HG03097 (cell line): Measurements from ENCODE around the gene AIFM2.
"Not testable (repeated sequence)": the region's sequence is repeated elsewhere in the genome, so short reads cannot be mapped to it uniquely, and the experiment has no call there.

Experiments used
- ATAC-seq: cut with Tn5 transposase; IDR thresholded peaks from one replicate; pipeline ENCODE4 v1.9.1; 2021; ENCODE audit not compliant: unreplicated experiment, low FRiP score

AIFM2 gene

DNA sequence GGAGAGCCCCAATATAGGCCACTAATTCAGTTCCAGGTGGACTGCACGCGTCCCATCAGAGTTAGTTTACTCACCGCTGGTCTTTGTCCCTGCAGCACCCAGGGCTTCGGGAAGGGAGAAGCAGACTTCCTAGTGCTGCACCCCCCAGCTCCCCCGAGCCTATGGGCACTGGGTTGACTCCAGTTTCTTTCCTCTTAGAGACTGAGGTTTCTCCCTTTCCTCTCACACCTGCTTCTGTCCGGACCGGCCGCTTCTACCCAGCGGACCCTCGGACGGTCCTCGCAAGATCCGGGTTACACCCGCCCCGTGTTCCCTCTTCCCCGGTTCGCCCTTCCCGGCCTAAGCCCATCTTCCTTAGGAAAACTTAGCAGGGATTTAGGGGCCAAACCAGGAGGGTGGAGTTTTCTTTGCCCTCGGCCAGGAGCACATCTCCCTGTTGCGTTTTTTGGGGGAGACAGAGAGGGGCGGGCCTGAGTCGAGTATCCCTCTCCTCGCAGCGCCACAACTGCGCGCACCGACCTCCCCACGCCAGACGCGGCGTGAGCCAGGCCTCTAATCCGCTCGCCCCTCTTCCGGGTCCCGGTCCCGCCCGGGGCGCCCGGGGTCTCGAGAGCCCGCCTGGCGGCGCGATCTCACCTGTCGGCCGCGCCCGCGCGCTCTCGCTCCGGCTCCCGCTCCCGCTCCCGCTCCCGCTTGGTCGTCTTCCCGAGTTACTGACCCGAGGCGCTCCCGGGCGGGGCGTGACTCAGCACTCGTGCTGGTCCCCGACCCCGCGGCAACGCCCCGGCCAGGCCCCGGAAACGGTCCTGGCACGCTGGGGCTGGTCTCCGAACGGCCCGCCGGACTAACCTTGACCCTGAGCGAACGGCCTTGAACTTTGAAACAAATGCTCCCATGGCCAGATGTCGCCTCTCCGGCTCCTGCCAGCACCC, at the start of gene AIFM2:
Gene AIFM2, minus strand, starts transcription at position 728 of the 932 bp plus-strand sequence. CDS start 8,741 bp downstream, outside the sequence.
- peak; percentile 64 for ATAC-seq

DNA sequence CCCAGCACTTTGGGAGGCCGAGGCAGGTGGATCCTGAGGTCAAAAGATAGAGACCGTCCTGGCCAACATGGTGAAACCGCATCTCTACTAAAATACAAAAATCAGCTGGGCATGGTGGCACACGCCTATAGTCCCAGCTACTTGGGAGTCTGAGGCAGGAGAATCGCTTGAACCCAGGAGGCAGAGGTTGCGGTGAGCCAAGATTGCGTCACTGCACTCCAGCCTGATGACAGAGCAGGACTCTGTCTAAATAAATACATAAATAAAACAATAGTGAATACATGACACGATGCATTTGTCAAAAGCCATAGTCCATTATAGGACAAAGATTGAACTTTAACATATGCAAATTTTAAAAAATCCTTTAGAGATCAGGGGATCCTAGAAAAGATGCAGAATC, 46.6 kb upstream of the AIFM2 start:
- ATAC-seq, result not testable (repeated sequence)

DNA sequence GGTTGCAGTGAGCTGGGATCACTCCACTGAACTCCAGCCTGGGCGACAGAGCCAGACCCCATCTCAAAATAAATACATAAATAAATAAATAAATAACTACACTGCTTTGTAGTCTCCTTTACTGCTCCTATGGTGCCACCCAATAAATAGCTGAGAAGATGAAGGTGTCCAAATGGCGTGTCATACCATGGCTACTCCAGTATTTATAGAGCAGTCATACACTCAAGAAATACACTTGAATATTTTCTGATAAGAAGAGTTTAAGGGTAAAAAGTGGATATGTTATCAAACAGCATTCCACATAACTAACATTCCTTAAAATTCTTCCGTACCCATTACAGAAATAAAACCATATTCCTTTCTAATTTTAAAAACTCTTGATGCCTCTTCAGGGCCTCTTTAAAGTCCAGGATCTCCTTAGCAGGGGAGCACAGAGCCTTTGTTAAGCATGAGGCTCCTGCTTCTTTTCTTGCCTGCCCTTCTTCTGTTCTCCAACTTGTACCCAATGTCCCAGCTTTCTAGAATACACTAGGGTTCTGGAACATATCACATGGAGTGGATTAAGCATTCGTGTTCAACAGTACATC, 45.6 kb upstream of the AIFM2 start:
- no peak for ATAC-seq

DNA sequence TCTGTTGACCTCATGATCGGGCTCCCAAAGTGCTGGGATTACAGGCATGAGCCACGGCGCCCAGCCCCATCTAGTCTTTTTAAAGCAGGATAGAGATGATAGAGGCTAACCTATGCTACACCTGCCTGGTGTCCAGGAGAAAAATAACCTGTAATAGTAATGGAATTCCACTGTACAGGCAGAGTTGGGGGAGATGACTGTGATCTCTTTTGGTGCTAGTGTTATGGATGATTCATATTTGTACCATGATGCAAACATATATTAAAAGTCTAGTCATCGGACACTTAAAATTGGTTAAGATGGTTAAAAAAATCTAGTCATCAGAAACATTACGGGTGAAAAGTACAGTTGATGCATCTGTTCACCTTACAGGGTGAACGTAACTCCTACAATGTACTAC, 43.8 kb upstream of the AIFM2 start:
- no peak for ATAC-seq

DNA sequence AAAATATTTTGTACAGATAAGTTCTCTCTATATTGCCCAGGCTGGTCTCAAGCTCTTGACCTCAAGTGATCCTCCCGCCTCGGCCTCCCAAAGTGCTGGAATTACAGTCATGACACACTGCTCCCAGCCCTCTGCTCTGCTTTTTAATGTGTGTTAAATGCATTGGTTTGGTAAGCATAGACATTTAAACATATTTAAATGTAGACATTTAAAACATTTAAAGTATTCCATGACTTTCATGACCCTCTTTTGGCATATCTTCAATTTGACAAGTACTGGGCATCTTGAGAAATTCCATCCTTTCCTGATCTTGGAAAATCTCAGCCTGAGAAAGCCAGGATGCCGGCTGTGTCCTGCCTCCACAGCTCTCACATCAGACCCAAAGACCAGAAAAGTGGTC, 42.9 kb upstream of the AIFM2 start:
- no peak for ATAC-seq

DNA sequence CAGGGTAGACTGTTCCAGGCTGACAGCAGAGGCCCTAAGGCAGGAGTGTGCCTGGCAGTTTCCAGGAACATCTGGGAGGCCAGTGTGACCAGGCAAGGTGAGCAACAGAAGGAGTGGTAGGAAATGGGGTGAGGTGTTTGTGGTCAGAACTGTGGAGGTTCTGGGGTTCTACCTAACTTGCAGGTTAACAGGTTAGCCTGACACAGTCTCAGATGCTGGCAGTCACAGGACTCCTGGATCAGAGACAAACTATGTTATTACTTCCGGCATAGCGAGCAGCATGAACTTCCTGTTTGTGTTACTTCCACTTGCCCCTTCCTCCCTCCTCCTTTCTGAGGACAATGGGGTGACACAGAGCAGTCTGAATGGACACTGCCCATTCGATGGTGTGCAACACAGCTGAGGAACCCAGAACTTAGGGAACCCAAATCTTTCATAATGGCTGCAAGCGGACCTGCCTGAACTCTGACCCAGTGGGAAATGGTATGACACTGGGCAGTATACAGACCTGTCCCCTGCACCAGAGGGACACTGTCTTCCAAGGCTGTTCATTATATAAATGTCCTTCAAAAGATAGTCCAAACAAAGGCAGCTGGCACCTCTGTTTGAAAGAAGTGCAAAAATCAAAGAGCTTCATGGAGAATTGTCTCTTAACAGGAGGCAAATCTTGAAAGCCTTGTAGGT, 41.6 kb upstream of the AIFM2 start:
- no peak for ATAC-seq

DNA sequence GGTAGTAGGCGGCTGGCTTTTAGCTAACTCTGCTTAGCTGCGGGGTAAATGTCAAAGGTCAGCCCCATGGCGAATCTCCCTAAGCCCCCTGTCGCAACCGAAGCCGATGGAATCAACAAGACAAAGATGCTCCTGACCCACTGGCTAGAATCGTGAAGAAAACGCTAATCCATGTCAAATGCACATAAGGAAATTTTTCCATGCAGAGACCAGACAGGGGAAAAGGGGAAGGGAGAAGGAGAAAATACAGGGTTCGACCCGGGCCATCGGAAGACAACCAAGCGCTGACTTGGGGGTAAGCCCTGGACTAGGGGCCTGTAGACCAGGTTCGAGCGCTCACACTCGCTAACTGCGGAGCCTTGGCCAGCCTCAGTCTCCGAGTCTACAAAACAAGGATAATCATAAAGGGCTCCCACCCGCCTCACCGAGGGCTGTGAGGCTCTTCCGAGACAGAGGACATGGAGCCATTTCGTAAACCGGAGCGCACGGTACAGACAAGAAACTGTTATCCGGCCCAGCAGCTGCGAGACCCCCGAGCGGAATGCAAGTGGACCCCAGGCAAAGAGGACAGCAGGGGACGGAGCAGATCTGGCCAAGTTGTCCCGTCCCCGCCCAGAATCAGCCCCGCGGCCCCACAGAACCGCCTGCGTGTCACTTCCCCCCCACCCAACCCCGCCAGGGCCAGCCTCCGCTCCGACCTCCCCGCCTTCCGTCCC, 37.2 kb upstream of the AIFM2 start:
- ATAC-seq, result peak; percentile 2

DNA sequence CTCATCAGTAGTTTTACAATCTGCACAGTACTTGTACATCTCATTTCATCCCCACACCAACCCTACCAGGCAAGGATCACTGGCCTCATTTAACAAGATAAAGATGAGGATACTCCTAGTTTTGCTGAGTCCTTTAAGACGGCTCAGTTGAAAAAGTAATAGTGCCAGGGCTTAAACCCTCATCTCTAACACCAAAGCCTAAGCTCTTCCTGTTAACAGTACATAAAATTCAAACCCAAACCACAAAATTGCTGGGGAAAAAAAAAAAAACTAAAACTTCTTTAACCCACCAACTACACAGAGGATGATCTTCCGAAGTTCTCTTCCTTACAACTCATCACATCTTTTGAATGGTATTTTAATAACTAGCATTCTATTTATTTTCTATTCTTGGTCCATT, 36.4 kb upstream of the AIFM2 start:
- ATAC-seq, result no peak

DNA sequence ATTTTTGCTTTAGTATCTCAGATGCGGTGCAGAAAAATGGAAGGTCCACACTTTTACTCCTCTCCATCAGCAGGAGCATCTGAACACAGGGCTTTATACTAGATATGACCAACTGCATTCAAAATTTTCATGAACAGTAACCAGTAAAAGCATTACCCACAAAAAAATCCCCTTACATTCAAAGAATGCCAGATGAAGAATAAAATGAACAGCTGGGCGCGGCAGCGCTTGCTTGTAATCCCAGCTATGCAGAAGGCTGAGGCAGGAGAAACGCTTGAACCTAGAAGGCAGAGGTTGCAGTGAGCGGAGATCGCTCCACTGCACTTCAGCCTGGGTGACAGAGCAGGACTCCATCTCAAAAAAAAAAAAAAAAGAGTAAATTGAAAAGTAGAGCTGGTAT, 34.6 kb upstream of the AIFM2 start:
- ATAC-seq, result no peak

DNA sequence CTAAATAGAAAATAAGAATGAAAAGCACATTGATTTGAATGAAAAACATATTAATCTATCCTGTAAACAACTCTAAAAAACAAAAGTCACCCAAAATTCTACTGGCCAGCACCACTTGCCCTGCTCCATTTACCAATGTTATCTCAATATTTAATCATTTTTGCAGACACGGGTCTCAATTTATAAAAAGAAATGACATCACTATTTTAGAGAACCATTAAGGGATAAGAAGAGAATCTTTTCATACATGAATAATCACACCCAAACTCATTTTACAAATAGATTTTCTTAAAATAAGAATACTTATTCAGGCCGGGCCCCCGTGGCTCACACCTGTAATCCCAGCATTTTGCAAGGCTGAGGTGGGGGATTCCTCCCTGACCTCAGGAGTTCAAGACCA, 33.8 kb upstream of the AIFM2 start:
- ATAC-seq, result no peak

DNA sequence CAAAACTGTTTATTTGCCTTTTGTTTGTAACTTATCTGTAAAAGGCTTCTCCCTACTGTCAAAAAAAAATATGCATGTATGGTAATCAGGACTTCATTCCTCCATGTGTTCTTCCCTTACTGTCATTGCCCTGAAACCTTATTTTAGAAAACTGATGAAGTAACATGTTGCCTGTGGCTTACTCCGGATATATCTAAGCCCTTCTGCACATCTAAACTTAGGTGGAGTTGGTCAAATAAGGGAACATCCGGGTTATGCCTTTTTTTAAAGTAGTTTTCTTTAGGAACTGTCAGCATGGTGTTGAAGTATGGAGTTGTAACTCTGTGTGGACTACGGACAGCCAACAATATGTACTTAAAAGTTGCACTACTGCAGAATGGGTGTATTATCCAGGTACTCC, 31.5 kb upstream of the AIFM2 start:
- ATAC-seq, result no peak

DNA sequence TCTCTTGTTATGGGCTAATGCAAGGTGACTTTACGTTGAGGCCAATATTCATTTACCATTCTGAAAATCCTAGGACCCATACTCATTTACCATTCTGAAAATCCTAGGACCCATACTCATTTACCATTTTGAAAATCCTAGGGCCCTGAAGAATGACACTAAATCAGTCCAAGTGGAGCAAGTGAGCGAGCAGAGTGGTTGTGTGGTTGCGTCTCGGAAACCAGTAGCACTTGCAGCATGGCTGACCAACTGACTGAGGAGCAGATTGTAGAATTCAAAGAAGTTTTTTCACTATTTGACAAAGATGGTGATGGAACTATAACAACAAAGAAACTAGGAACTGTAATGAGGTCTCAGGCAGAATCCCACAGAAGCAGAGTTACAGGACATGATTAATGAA, 30.8 kb upstream of the AIFM2 start:
- no peak for ATAC-seq

DNA sequence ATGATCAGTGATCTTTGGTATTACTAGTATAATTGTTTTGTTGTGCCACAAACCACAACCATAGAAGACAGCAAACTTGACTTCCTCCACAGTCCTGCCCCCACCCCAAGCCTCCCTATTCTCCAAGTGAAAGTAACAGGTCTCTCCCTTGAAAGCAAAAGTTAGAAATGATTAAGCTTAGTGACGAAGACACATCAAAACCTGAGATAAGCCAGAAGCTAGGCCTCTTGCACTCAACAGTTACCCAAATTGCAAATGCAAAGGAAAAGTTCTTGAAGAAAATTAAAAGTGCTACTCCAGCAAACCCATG, 30.2 kb upstream of the AIFM2 start:
- no peak for ATAC-seq

DNA sequence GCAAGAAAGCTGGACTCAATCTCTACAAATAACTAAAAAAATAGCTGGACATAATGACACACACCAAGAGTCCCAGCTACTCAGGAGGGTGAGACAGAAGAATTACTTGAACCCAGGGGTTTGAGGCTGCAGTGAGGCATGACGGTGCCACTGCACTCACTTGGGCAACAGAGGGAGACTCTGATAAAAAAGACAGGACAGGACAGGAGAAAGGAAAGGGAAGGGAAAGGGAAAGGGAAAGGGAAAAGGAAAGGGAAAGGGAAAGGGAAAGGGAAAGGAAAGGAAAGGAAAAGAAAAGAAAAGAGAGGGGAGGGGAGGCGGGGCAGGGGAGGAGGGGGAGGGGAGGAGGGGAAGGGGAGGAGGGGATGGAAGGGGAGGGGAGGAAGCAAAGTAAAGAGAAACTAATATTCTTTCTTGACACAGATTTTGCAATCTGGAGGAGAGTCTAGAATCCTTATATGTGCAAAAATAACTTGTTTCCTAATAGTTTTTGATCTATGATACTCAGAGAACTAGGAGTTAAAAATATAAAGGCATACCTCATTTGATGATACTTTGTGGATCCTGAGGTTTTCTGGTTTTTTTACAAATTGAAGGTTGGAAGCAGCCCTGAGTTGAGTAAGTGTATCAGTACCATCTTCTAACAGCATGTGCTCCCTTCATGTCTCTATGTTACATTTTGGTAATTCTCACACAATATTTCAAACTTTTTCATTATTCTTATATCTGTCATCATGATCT, 29.7 kb upstream of the AIFM2 start:
- ATAC-seq, result no peak

DNA sequence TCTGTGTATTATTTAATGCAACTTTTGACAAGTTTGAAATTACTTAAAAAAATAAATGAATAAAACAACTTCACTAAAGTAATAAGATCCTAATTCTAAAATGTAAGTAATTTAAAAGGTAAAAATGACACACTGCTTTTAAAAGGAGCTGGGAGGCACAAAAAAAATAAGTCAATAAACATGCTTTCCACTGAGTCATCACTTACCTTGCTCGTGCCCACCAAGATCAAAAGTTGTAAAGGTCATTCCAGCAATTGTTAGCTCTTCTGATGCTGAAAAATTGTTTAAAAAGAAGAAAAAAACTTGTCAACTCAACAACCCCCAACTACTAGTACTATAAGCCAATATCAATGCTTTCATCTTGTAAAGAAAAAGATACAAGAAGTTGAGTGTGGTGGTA, 28.2 kb upstream of the AIFM2 start:
- no peak for ATAC-seq

DNA sequence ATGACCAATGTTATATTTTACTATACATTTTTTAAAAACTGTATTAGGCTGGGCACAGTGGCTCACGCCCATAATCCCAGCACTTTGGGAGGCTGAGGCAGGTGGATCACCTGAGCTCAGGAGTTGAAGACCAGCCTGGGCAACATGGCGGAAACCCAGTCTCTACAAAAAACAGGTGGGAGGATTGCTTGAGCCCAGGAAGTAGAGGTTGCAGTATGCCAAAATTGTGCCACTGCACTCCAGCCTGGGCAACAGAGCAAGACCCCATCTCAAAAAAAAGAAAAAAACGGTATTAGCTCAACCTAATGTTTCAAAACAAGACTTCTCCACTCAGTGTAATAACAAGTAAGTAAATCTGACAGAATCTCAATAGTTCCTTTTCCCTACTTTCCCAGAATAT, 26.7 kb upstream of the AIFM2 start:
- not testable (repeated sequence) for ATAC-seq

DNA sequence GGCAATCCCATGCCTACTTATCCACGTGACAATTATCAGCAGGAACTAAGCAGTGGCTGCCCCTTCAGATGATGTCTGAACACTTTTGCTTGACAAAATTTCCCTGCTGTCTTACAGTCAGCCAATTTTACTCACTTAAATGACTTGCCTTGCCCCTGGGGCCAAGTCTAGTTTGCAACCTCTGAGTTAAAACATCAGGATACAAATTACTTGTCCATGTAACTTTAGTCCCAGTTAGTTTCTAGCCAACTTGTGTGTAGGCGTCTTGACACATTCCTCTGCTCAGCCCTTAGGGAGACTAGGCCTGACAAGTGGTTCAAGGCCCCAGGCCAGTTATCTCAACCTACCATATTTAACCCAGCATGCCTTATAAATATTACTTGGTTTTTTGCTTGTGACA, 25.5 kb upstream of the AIFM2 start:
- no peak for ATAC-seq

DNA sequence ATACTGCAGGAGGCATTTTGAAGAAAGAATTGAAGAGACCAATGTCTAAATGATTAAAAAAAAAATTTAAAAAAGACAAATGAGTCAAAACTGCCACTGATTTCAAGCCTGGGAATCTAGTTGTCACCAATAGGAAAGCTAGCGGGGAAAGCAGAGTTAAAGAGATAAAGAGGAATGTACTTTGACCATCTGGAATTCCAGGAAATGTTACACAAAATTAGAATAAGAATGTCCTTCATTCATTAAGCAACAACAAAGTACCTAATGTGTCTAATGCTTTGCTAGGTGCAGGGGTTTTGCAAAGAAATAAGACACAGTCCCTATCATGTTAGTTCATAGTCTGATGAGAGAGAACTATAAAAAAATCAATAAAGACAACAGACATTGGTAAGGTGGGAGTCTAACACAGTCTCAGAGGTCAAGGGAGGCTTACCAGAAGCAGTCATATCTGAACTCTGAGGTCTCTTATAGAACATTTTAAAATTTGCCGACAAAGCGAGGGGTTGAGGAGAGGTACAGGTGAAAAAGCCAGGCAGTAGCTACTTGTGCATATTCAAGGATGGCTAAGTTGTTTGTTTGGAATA, 22.7 kb upstream of the AIFM2 start:
- no peak for ATAC-seq

DNA sequence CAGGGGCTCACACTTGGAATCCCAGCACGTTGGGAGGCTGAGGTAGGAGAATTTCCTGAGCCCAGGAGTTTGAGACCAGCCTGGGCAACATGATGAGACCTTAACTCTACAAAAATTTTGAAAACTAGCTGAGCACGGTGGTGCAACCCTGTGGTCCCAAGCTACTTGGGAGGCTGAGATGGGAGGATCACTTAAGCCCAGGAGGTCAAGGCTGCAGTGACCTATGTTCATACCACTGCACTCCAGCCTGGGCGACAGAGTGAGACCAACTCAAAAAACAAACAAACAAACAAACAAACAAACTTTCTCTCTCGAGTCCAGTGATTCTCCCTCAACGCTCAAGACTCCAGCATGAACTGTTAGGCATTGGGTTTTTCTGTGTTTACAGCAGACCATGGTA, 15.9 kb upstream of the AIFM2 start:
- no peak for ATAC-seq

DNA sequence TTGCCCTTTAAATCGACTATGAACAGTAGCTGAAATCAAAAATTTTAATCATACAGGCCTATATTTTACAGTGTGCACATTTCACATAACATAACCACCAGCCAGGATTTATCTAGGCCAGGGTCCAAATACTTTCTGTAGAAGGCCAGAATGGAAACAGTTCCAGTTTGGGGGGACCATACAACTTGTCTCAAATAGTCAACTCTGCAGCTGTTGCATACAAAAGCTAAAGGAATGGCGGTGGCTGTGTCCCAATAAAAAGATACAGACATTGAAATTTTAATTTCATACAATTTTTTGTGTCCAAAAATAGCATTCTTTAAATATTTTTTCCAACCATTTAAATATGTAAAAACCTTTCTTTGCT, 14.6 kb upstream of the AIFM2 start:
- ATAC-seq, result no peak
